GM23338 (cell line): ENCODE data around the gene COL24A1. TPM values are rescaled to one million over a fixed set of nuclear protein-coding genes. Genes with fewer than 3 reads are reported as not detected.

Experiments
- ATAC-seq: fragments of 200-7000 bp; cut with Tn5 transposase; 3 replicates; pipeline ENCODE4 v1.9.1; 2020
- DNase-seq: peaks from one replicate; pipeline ENCODE4 v3.0.0-alpha.2; 2015; ENCODE audit warnings: low spot score
- H2AFZ ChIP-seq: fragments of 200-600 bp; sonication (generic); 2 replicates; pipeline ENCODE4 v1.8.0; 2016; ENCODE audit warnings: antibody characterized with exemption, mild to moderate bottlenecking, moderate library complexity
- H3F3A ChIP-seq: fragments of 200-600 bp; sonication (generic); replicated peaks from 2 replicates; pipeline ENCODE4 v1.8.0; 2017; ENCODE audit warnings: antibody characterized with exemption, mixed run types, low read depth
- H3K27ac ChIP-seq: fragments of 200-600 bp; sonication (generic); 2 replicates; pipeline ENCODE4 v1.6.1; 2016; ENCODE audit warnings: low read depth
- H3K27me3 ChIP-seq: fragments of 200-600 bp; sonication (generic); 2 replicates; pipeline ENCODE4 v1.8.0; 2016; ENCODE audit warnings: mild to moderate bottlenecking, mixed run types, moderate library complexity; ENCODE audit not compliant: insufficient read depth
- H3K36me3 ChIP-seq: fragments of 200-600 bp; sonication (generic); 2 replicates; pipeline ENCODE4 v1.8.0; 2016; ENCODE audit warnings: mild to moderate bottlenecking; ENCODE audit not compliant: insufficient read depth
- H3K4me1 ChIP-seq: fragments of 200-600 bp; sonication (generic); 2 replicates; pipeline ENCODE4 v1.8.0; 2016; ENCODE audit warnings: mild to moderate bottlenecking, moderate library complexity; ENCODE audit not compliant: insufficient read depth
- H3K4me2 ChIP-seq: fragments of 200-600 bp; sonication (generic); 2 replicates; pipeline ENCODE4 v1.7.1; 2017; ENCODE audit warnings: mixed run types
- H3K4me3 ChIP-seq: fragments of 200-600 bp; sonication (generic); 2 replicates; pipeline ENCODE4 v1.6.1; 2016; ENCODE audit warnings: mixed run types
- H3K79me2 ChIP-seq: fragments of 200-600 bp; sonication (generic); replicated peaks from 2 replicates; pipeline ENCODE4 v1.8.0; 2017; ENCODE audit warnings: mild to moderate bottlenecking; ENCODE audit not compliant: insufficient read depth
- H3K9me2 ChIP-seq: fragments of 200-600 bp; sonication (generic); 2 replicates; pipeline ENCODE4 v1.8.0; 2017; ENCODE audit not compliant: insufficient read depth
- H4K20me1 ChIP-seq: fragments of 200-600 bp; sonication (generic); replicated peaks from 2 replicates; pipeline ENCODE4 v1.8.0; 2017; ENCODE audit warnings: mild to moderate bottlenecking; ENCODE audit not compliant: insufficient read depth
- H3K27ac Mint-ChIP-seq: 2 replicates; pipeline ENCODE4 v1.8.0; 2020; ENCODE audit warnings: inconsistent platforms, mild to moderate bottlenecking, moderate library complexity, mixed read lengths
- H3K27me3 Mint-ChIP-seq: 3 replicates; pipeline ENCODE4 v1.8.0; 2022; ENCODE audit warnings: low read depth, mild to moderate bottlenecking, moderate library complexity, mixed read lengths, inconsistent platforms; ENCODE audit not compliant: insufficient read depth, poor library complexity
- H3K36me3 Mint-ChIP-seq: 3 replicates; pipeline ENCODE4 v1.8.0; 2021; ENCODE audit warnings: low read depth, mild to moderate bottlenecking, inconsistent platforms, moderate library complexity, mixed read lengths
- H3K4me1 Mint-ChIP-seq: 3 replicates; pipeline ENCODE4 v1.8.0; 2020; ENCODE audit warnings: mild to moderate bottlenecking, inconsistent platforms, mixed read lengths
- H3K4me3 Mint-ChIP-seq: 3 replicates; pipeline ENCODE4 v1.8.0; 2021; ENCODE audit warnings: moderate library complexity, mild to moderate bottlenecking, inconsistent platforms, mixed read lengths
- H3K9me3 Mint-ChIP-seq: 3 replicates; pipeline ENCODE4 v1.8.0; 2020; ENCODE audit warnings: moderate library complexity, mild to moderate bottlenecking, inconsistent platforms, mixed read lengths
- EZH2 ChIP-seq: fragments of 200-600 bp; sonication (generic); IDR thresholded peaks from one replicate; pipeline ENCODE4 v1.8.0; 2017; ENCODE audit warnings: antibody characterized with exemption, mild to moderate bottlenecking, low read depth; ENCODE audit not compliant: unreplicated experiment
- POLR2AphosphoS5 ChIP-seq: IDR thresholded peaks from 2 replicates; pipeline ENCODE4 v1.6.1; 2016; ENCODE audit warnings: antibody characterized with exemption, low read depth
- REST ChIP-seq: IDR thresholded peaks from one replicate; pipeline ENCODE4 v1.6.1; 2018; ENCODE audit warnings: antibody characterized with exemption; ENCODE audit not compliant: unreplicated experiment
- STAT1 ChIP-seq: IDR thresholded peaks from one replicate; pipeline ENCODE4 v1.6.1; 2016; ENCODE audit warnings: antibody characterized with exemption; ENCODE audit not compliant: unreplicated experiment
- polyA plus RNA-seq: library from polyadenylated mRNA; unstranded; fragments of >200 nt; fragmentation: Nextera tagmentation; extraction: Ambion mirVana; gene quantifications from 2 replicates; pipeline ENCODE4 v1.2.1, GENCODE V29; 2016
- total RNA-seq: library from RNA; depleted of rRNA; stranded (reverse); fragments of >200 nt; shearing (Covaris generic); gene quantifications from 2 replicates; pipeline ENCODE4 v1.2.3, GENCODE V29; 2014
- TF ChIP-seq, protein P1 (sequence below), 2 experiments: fragments of 200-600 bp in 1 of 2; sonication (generic) in 1 of 2; conservative IDR thresholded peaks; 2 replicates each; pipeline versions ENCODE4 v1.5.1 to v1.6.1; 2016 to 2017; ENCODE audit warnings: antibody characterized with exemption in 2 of 2, low read depth in 2 of 2, mild to moderate bottlenecking in 2 of 2, moderate library complexity in 1 of 2
- TF ChIP-seq, protein P2 (sequence below): IDR thresholded peaks from 2 replicates; pipeline ENCODE4 v1.6.1; 2016; ENCODE audit warnings: antibody characterized with exemption

Gene COL24A1
- total and polyA plus RNA-seq, 2 experiments from 2014 or later, result 1.2 to 2.1 TPM

GRCh38 chr1:86147755-86148154 lies 8.8 kb downstream of the COL24A1 start:
- no peak for DNase-seq
- Histone ChIP-seq H2AFZ (no peak overlapping the region), H3F3A (no peaks in the 10 kb centered on the region), H3K36me3 (no peaks in the 10 kb centered on the region), H3K9me2 (no peaks in the 10 kb centered on the region), H3K27ac (no peak overlapping the region), H4K20me1 (no peaks in the 10 kb centered on the region; the same call in 1 of the 2 replicates), H3K4me3 (no peak overlapping the region), H3K79me2 (no peaks in the 10 kb centered on the region), H3K4me1 (no peaks in the 10 kb centered on the region), H3K4me2 (no peak overlapping the region), H3K27me3 (0 out of 2 replicates have a peak, but pooled peaks cover 3% of the 10 kb centered on the region)
- Mint-ChIP-seq H3K27ac (no peak overlapping the region), H3K4me1 (no peaks in the 10 kb centered on the region), H3K36me3 (no peaks in the 10 kb centered on the region), H3K4me3 (no peak overlapping the region), H3K27me3 (peaks cover 1% of the 10 kb centered on the region), H3K9me3 (no peaks in the 10 kb centered on the region)
- no peak for ATAC-seq
- TF ChIP-seq, protein P1, sequence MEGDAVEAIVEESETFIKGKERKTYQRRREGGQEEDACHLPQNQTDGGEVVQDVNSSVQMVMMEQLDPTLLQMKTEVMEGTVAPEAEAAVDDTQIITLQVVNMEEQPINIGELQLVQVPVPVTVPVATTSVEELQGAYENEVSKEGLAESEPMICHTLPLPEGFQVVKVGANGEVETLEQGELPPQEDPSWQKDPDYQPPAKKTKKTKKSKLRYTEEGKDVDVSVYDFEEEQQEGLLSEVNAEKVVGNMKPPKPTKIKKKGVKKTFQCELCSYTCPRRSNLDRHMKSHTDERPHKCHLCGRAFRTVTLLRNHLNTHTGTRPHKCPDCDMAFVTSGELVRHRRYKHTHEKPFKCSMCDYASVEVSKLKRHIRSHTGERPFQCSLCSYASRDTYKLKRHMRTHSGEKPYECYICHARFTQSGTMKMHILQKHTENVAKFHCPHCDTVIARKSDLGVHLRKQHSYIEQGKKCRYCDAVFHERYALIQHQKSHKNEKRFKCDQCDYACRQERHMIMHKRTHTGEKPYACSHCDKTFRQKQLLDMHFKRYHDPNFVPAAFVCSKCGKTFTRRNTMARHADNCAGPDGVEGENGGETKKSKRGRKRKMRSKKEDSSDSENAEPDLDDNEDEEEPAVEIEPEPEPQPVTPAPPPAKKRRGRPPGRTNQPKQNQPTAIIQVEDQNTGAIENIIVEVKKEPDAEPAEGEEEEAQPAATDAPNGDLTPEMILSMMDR (conservative IDR thresholded peaks at IDR 0.05; ENCODE audit: low read depth in 2 of 2), result no peak
- TF ChIP-seq POLR2AphosphoS5 (no peak), STAT1 (no peak), EZH2 (no peak), REST (no peak)

DNA sequence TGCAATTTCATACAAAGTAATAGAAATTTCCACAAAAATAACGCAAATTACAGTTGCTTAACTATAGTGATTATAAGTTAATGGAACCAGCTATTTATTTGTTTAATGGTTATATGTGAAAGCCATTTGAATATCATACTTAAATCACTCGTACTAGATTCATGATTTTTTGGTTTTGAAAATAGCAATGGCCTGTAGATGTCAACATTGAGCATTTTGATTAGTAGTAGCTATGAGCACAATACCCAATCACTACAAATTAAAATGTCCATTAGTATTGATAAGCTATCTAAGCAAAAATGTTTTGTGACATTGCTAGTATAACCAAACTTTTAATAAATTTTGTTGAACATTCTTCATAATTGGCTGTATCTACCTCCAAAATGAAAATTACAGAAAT lies 10.0 kb downstream of the COL24A1 start:
- TF ChIP-seq, protein P1 (conservative IDR thresholded peaks at IDR 0.05; ENCODE audit: low read depth in 2 of 2), result peak in 1 of 2 experiments; percentile 18; a peak in 2 of 4 replicates
- TF ChIP-seq, protein P2, sequence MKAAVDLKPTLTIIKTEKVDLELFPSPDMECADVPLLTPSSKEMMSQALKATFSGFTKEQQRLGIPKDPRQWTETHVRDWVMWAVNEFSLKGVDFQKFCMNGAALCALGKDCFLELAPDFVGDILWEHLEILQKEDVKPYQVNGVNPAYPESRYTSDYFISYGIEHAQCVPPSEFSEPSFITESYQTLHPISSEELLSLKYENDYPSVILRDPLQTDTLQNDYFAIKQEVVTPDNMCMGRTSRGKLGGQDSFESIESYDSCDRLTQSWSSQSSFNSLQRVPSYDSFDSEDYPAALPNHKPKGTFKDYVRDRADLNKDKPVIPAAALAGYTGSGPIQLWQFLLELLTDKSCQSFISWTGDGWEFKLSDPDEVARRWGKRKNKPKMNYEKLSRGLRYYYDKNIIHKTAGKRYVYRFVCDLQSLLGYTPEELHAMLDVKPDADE, result no peak
- Histone ChIP-seq H3K4me3 (no peak overlapping the region), H3K27me3 (no peaks in the 10 kb centered on the region), H4K20me1 (no peaks in the 10 kb centered on the region; the same call in 1 of the 2 replicates), H3F3A (no peaks in the 10 kb centered on the region), H3K4me2 (no peak overlapping the region), H3K27ac (no peak overlapping the region), H3K9me2 (no peaks in the 10 kb centered on the region), H3K36me3 (no peaks in the 10 kb centered on the region), H3K79me2 (no peaks in the 10 kb centered on the region), H2AFZ (no peak overlapping the region), H3K4me1 (no peaks in the 10 kb centered on the region)
- DNase-seq, result no peak
- H3K27ac Mint-ChIP-seq, result no peak overlapping the region
- H3K27me3 Mint-ChIP-seq, result no peaks in the 10 kb centered on the region
- H3K4me1 Mint-ChIP-seq, result no peaks in the 10 kb centered on the region
- no peak overlapping the region for H3K4me3 Mint-ChIP-seq
- ATAC-seq, result no peak
- H3K36me3 Mint-ChIP-seq, result no peaks in the 10 kb centered on the region
- no peaks in the 10 kb centered on the region for H3K9me3 Mint-ChIP-seq
